GM19035 (cell line): ENCODE data around the gene MTFR1L.

ENCODE experiments used
- ATAC-seq: cut with Tn5 transposase; IDR thresholded peaks from one replicate; pipeline ENCODE4 v1.9.1; 2021; ENCODE audit not compliant: unreplicated experiment

The MTFR1L gene

DNA sequence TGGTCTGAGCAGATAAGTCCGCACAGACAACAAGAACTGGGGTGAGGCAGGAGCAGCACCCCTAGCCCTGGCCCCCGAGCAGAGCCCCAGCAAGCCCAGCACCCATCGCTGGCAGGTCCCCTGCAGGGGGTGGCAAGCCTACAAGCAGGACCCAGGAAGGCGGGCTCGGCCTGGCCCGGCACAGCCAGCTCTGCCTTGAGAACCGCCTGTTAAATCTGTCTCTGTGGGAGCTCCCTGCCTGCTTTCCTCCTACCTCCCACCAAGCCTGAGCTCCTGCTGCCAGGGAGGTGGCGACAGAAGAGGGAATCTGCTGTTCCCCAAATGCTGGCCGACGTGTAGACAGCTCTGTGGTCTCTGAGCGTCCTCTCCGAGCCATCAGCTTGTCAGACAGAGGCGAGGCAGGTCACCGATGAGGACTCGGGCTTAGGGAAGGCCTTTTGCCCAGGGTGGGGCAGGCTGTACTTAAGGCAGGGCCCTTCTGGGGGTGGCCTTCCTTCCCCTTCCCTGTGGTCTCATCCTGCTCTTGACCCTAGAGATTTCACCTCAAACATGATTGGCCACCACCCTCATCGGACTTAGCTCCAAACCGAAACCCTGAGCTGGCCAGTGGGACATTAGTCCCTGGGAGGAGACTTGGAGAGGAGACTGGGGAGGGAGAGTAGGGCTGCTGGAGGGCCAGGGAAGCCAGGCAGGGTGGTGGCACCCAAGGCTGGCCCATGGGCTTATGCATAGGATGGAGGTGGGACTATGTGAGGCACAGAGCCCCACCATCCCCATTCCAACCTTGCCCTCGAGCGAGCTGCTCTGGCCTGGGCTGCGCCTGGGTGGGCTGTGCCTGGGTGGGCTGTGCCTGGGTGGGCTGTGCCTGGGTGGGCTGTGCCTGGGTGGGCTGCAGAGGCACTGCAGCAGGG is 12.0 kb upstream of the MTFR1L start:
- no peak for ATAC-seq

DNA sequence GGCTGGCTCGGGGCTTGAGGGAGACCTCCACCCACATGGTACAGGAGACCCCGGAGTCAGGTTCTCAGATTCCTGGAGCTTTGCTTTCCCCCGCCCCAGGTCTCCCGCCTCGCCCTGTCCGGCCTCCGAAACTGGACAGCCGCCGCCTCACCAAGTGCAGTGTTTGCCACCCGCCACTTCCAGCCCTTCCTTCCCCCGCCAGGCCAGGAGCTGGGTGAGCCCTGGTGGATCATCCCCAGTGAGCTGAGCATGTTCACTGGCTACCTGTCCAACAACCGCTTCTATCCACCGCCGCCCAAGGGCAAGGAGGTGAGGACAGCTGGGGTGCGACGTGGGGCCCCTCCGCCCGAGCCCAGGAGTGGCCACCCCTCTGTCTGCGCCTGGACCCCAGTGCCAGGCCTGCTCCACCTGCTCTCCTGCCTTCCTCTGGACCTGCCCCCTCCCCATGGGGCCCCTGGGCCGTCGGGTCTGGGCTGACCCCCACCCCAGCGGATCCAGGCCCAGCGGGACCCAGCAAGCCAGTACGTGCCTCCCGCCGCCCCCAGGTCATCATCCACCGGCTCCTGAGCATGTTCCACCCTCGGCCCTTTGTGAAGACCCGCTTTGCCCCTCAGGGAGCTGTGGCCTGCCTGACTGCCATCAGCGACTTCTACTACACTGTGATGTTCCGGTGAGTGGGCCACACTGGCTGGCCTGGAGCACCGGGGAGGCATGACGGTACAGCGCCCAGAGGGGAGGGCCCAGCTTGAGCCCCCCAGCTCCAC is 11.1 kb upstream of the MTFR1L start:
- ATAC-seq, result no peak

DNA sequence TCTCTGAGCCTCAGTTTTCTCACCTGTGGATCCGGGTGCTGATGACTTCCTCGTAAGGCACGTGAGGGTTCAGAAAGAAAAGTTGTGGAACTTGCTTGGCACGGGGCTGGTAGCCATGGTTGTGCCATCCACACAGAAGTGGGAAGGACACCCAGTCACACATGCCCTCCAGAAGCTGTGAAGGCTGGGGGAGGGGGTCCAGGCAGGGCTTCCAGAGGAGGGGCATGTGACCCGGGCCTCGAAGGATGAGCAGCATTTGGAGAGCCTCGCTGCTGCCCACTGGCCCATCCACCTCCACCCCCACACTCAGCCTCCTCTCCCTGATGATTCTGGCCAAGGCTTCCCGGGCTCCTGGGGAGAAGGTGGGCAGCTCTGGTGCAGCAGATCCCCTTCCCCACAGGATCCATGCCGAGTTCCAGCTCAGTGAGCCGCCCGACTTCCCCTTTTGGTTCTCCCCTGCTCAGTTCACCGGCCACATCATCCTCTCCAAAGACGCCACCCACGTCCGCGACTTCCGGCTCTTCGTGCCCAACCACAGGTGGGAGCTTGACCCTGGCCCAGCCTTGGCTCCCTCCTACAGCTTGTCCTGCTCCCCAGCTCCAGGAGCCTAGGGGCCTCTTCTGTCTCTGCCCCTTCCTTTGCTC is 10.3 kb upstream of the MTFR1L start:
- no peak for ATAC-seq

DNA sequence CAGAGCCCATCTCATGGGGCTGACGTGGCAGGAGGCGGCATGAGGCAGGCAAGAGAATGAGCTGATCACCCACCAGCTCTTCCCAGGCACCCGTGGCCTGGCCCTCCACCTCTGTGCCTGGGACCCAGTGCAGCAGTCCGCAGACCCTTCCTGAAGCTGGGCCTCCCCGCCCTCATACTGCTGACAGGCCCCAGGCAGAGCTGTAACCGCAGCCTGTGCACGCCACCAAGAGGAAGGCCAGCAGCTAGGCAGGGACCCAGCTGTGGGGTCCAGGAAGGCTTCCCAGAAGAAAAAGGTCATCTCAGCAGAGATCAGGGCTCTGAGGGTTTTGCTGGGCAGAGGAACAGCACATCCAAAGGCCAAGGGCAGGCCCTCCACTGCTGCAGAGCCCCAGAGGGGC is 9.8 kb upstream of the MTFR1L start:
- ATAC-seq, result no peak

DNA sequence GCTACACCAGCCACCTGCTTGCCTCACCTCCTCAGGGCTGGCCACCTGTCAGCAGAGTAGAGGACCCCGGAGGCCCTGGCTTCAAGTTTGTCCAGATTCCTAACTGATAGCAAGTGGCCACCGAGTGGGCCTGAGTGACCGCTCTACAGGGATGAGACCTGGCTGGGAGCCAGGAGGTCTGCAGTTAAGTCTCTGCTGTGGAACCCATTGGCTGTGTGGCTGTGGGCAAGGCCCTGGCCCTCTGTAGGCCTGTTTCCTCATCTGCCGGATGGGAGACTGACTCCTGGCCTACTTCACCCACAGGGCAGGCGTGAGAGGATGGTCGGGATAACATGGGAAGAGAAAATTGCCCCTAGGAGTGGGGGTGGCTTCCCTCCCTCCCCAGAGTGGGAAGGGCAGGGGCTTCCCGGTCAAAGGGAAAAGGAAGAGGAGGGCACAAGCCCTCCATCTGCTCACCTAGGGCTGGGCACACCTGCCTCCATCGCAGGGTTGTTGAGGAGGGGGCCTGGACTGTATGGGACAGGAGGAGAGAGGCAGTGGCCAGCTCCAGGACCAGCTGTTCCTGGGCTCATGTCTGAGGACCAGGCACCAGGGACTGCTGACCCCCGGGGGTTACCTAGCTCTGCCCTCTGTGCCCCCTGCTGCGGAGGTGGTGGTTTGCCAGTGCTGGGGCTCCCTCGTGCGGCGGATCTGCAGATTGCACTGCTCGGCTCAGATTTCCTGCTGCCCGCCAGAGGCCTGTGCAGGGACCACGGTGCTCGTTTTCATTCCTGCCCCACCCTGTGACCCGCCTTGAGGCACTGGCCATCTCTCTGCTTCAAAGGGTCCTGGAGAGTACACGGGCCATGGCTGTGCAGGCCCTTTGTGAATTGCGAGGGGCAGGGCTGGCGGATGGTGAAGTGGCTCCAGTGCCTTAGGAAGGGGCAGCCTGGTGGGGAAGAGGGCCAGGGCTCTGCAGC is 9.1 kb upstream of the MTFR1L start:
- ATAC-seq, result no peak

DNA sequence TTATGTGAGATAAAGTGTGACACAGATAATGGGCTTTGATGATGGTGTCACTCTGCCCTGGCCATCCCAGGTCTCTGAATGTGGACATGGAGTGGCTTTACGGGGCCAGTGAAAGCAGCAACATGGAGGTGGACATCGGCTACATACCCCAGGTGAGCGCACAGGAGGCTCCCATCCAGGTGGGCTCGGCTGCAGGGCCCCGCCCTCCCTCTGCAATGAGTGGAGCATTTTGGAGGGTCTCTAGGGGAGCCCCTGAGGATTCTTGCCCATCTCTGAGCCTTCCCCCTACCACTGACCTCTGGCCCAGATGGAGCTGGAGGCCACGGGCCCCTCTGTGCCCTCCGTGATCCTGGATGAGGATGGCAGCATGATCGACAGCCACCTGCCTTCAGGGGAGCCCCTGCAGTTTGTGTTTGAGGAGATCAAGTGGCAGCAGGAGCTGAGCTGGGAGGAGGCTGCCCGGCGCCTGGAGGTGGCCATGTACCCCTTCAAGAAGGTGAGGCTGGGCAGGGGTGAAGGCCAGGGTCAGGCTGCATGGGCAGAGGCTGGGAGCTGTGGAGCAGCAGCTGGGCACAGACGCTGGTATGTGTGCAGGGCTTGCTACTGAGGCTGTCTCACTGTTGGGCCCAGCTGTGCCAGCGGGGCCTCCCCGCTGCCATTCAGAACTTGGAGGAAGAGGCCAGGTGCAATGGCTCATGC is 8.2 kb upstream of the MTFR1L start:
- no peak for ATAC-seq

DNA sequence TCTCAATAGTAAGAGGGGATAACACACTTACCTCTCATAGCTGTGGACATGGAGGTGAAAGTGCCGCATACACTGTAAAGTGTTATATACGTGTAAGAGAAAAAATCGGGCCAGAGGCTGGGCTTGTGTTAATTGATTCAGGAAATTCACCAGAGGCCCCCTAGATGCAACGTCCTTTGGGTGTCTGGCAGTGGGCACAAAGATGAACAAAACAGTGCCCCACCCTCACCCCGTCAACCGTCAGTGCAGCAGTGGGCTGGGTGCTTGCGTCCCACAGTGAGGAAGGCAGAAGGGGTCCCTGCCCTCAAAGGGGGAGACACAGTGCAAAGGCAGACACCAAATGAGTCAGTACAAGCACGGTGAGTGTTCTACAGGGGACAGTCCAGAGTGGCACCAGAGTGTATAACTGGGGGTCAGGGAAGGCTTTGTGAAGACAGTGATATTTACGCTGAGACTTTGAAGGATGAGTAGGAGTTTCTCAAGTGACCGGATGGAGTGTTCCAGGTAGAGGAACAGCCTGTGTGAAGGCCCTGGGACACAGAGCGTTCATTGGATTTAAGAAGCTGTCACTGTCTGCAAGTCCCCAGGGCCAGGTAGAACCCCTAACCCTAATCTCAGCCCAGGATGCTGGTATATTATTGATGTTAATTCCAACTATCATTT is 6.6 kb upstream of the MTFR1L start:
- no peak for ATAC-seq

DNA sequence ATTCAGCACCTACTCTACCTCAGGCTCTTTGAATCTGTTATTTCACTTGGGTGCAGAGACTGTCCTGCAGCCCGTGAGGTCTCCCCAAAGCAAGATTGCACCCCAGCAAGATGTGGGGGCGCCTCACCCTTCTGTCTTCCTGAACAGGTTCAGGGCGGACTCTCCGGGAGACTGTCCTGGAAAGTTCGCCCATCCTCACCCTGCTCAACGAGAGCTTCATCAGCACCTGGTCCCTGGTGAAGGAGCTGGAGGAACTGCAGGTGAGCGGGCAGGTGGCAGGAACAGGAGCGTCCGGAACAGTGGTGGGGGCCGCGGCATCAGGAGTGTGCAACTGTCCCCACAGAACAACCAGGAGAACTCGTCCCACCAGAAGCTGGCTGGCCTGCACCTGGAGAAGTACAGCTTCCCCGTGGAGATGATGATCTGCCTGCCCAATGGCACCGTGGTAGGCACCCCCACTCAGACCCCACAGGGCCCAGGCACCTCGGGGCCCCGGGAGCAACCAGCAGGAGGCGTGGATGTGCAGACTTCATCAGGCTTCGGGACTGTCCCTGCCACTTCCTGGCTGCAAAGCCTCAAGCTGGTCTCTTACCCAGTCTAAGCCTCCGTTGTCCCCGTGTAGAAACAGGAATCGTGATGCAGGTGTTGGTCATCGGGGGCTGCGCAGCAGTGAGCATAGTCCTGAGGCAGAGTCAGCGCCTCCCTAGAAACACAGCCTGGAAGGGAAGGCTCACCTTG is 5.9 kb upstream of the MTFR1L start:
- ATAC-seq, result no peak

DNA sequence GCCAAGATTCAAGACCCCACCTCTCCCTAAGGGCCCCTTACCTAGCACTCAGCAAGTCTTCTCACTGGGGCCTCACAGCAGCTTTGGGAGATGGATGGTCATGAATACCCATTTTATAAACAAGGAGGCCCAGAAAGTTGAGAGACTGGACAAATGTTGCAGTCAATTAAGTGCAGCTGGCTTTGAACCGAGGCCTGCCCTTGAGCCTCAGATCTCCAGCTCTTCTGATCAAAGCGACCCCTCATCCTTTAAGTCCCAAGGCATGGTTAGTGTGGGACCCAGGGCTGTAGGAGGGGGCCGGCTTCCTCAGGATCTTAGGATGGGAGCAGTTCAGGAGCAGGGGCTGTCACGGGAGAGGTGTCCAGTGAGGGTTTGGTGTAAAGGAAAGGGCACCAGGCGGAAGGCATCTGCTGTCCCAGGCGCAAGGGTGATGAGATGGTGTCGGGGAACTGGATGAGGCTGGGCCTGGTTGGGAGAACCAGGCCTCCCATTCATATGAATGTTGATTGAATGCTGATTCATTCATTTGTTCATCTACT is 5.1 kb upstream of the MTFR1L start:
- no peak for ATAC-seq

DNA sequence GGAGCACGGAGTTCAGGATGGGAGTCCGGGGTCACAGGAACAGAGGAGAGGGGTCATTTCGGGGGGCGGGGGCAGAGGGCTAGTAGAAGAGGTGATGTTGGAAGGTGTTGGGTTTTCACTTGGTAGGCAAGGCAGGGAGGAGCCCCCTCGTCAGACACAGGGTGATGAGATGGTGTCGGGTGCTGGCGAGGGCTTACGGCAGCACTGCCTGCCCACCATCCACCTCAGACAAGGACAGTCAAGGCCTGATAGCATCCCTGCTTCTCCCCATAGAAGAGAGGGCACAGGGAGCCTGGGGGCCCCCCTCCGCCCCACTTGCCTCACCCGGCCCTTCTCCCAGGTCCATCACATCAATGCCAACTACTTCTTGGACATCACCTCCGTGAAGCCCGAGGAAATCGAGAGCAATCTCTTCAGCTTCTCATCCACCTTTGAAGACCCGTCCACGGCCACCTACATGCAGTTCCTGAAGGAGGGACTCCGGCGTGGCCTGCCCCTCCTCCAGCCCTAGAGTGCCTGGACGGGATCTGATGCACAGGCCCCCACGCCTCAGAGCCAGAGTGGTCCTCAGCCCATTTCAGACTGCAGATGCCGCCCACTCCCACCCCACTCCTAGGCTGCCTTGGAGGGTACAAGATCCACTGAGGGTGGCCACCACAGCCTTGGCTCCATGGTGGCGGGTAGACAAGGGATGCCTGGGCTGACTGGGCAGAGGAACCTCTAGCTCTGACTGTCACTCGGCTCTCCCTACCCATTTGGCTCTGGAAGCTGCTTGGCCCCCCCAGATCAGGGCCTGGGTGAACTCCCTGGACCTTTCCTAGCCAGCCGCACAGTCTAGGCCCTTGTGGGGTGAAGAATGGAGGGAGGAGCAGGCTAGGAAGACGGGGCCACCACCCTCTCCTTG is 4.3 kb upstream of the MTFR1L start:
- ATAC-seq, result no peak

DNA sequence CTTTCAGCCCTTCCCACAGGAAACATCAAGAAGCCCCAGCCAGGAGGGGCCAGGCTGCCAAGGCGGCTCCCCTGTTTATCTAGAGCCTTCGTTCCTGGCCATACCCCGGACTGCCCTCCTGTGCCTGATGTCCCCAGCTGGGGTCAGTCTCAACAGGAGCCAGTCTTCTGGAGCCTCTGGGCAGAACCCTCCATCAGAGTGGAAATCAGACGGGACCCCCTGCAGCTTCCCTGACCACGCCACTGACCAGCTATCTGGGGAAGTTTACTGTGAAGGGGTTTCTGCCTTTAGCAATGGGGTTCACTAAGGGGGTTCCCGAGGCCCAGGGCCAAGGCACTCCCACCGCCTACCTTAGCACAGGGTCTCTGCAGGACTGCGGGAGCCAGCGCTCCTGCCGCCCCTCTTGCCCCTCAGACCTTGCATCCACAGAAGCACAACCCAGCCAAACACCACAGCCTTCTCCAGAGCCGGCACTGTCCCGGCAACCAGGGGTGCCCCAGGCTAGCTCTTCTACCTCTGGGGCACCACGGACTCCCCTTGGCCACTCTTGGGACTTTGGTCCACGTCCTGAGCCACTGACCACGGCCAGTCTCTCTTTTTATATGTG is 3.5 kb upstream of the MTFR1L start:
- no peak for ATAC-seq

DNA sequence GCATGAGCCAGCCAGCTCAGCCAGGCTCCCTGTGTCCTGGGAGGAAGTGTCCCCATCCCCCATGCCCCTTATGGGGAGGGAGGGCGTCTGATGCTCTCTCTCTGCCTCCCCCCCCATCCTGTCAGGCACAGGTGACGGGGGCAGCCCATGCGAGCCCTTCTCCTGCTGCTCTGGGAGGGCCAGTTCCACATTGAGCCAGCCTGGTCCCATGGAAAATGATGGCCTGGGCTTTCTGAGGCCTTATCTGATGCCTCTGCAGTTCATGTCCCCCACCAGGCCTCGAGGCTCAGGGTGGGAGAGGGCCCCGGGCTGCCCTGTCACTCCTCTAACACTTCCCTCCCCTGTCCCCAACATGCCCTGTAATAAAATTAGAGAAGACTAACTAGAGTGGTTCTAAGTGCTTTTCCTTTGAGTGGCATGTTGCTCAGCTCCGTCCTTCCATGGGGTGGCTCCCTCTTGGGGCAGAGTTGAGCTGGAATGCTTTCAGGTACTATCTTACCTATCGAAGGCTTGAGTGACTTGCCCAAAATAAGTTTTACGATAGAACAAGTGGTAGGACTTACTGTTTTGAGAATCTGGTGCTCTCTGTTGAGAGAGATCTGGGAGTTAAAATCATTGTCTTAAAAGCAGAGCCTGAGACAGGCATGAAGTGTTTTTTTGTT is 1.8 kb upstream of the MTFR1L start:
- ATAC-seq, result no peak

DNA sequence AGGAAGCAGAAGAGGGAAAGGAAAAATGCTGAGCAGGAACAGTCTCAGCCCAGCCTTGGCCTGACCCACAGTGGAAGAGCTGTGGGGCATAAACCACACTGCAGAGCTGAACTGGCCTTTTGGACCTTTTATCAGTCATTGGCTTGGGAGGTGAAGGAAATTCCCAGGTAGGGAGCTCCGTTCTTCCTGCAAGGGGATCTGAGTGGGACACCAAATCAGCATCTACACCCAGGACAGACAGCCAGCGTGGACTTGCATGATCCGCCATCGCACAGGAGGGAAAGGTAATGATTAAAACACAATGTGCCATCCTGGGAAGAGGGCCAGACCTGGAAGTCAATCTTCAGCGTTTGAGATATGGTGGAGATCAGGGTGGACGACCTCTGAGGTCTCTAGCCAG is 1.2 kb upstream of the MTFR1L start:
- no peak for ATAC-seq

DNA sequence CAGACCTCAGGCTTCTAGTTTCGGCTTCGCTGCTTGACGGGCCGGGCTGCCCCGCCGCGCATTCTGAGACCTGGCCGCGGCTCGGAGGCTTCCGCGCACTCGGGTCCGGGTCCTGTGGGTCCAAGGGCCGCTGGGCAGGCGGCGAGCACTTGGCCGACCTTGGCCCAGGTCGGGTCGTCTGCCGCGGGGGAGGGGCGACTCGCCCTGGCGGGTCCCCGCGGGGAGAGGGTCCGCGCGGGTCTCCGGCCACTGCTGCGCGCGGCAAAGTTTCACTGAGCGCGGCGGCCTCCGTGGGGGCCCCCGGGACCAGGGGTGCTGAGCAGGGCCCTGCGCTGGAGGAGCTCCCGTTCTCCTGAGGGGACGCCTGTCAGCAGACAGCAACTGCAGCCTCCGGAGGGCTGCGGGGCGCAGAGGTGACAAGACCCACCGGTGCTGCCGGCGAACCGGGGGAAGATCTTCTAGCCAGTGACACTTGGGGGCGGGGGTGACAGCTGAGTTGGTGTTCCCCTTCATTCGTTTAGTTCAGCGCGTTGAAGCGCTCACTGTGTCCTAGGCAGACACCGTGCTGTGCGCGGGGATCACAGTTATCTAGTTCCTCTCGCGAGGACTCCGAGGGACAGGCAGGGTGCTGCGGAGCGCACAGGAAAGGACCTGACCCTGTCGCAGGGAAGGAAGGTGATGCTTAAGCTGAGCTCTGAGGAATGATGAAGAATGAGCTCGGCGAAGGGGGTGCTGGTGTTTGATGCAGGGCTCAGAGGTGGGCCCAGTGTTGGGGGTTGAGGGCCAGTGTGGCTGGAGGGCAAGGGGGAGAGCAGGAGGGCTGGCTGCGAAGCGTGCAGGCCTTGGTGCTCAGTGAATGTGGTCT is 725 bp downstream of the MTFR1L start:
- ATAC-seq, result peak; percentile 44

DNA sequence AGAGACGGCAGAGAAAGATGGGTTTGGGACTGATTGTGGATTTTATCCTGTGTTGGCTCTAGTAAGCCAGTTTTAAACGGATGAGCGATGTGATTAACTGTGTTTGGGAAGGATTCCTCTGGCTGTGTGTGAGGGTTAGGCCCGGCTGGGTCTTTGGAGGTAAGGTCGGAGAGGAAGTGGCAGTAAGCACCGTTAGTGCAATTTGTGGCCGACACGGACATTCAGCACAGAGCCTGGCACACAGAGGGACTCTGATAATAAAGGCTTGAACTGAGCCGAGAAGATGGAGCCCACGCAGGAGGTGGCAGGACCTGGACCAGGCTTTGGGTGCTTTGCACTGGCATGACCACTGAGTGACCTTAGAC is 1.3 kb downstream of the MTFR1L start:
- ATAC-seq, result no peak

DNA sequence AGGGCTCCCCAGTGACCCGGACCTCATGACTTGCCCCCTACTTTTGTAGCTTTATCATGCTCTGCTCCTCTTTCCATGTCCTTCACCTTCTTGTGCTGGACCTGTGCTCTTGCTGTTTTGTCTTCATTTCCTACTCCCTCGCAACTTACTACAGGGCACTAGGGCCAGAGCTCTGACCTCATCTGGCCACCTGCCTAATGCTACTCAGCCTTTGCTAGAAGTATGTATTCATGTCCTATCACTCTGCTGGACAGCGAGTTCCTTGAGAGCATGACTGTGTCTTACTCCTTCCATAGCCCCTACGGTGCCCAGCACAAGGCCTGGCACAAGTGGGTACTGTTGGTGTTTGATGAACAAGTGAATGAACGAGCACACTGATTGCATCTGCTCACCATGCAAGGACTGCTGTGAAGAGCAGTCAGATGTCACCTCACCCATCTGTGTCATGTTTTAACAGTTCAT is 1.9 kb downstream of the MTFR1L start:
- no peak for ATAC-seq
